ENCODE measurements around the gene LRBA. TPM values are rescaled to one million over a fixed set of nuclear protein-coding genes. Genes with fewer than 3 reads are reported as not detected.

The LRBA gene
- total and polyA plus RNA-seq, 9 of the 15 experiments (the other 6 are each of a cell fraction or from before 2014, with no cell fraction given): 24.2 to 88.7 (median 59.7) TPM

GRCh38 chr4:150739591-150739990 lies 275.5 kb downstream of the LRBA start:
- 92% methylated on average over 3 of the region's 3 CpGs for WGBS (ENCODE audit: insufficient coverage, low coverage, missing lambda C conversion rate)
- H3K79me2 ChIP-seq (ENCODE audit: control insufficient read depth, insufficient read depth, low read length): no peaks in the 10 kb centered on the region
- no TSS peak for BruUV-seq (replicated peaks)
- FAIRE-seq (no peak), ATAC-seq (peak; percentile 52), DNase-seq (ENCODE audit: extremely low read depth in 1 of 4, low spot score in 3 of 4) (no peak)
- POLR2A ChIA-PET: interaction anchor here (0.6 kb wide), 1 partner anchor 110 kb away, joined by 3 read pairs; no protein-coding TSS in a partner anchor
- H3K36me3 ChIP-seq (ENCODE audit: control insufficient read depth, insufficient read depth, low read length): peaks cover 3% of the 10 kb centered on the region; the same call in 1 of the 3 replicates
- H3K4me3 ChIP-seq: no peak overlapping the region
- no peaks in the 10 kb centered on the region for H3K9me1 ChIP-seq (ENCODE audit: control insufficient read depth, insufficient read depth, low read length)
- no peak overlapping the region for H3K9ac ChIP-seq (ENCODE audit: insufficient read depth in 1 of 2, low read depth in 2 of 2, low read length in 2 of 2)
- intact Hi-C loops (cut with micrococcal nuclease) (no loop called here), in situ Hi-C loops (cut with MboI) (no loop called here)
- no peak overlapping the region for H3K27ac ChIP-seq (ENCODE audit: extremely low read depth, low read depth, low read length)
- TF ChIP-seq AFF1 (IDR thresholded peaks at IDR 0.05; ENCODE audit: low read depth in 1 of 2, partially characterized antibody in 2 of 2): no peak
- TF ChIP-seq, protein P1, sequence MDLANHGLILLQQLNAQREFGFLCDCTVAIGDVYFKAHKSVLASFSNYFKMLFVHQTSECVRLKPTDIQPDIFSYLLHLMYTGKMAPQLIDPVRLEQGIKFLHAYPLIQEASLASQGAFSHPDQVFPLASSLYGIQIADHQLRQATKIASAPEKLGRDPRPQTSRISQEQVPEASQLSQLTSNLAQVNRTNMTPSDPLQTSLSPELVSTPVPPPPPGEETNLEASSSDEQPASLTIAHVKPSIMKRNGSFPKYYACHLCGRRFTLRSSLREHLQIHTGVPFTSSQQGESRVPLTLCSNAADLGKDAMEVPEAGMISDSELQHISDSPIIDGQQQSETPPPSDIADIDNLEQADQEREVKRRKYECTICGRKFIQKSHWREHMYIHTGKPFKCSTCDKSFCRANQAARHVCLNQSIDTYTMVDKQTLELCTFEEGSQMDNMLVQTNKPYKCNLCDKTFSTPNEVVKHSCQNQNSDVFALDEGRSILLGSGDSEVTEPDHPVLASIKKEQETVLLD (IDR thresholded peaks at IDR 0.05): no peak
- no peak for TF ChIP-seq XRCC3 (IDR thresholded peaks at IDR 0.05)
- TF ChIP-seq ZNF780A (CRISPR knock-in tag; IDR thresholded peaks at IDR 0.05): no peak
- no peak for TF ChIP-seq JUND (IDR thresholded peaks at IDR 0.05; ENCODE audit: borderline replicate concordance, low read depth, low read length)
- TF ChIP-seq JUND (tag; IDR thresholded peaks at IDR 0.05; ENCODE audit: borderline replicate concordance, low read depth, low read length): no peak
- TF ChIP-seq NFXL1 (CRISPR knock-in tag; IDR thresholded peaks at IDR 0.05): no peak
- TF ChIP-seq HDAC1 (IDR thresholded peaks at IDR 0.05): no peak
- TF ChIP-seq ZBTB26 (CRISPR knock-in tag; IDR thresholded peaks at IDR 0.05): no peak
- no peak for TF ChIP-seq DDX20 (tag; IDR thresholded peaks at IDR 0.05; ENCODE audit: low read depth)
- TF ChIP-seq NFE2L1 (tag; IDR thresholded peaks at IDR 0.05; ENCODE audit: borderline replicate concordance, low read depth): no peak
- TF ChIP-seq EP400 (IDR thresholded peaks at IDR 0.05): no peak
- TF ChIP-seq CAMTA2 (CRISPR knock-in tag; conservative IDR thresholded peaks at IDR 0.05): no peak
- no peak for TF ChIP-seq TAL1 (IDR thresholded peaks at IDR 0.05)
- TF ChIP-seq BHLHE40 (IDR thresholded peaks at IDR 0.05; ENCODE audit: low read length): no peak
- no peak for TF ChIP-seq DIDO1 (tag; IDR thresholded peaks at IDR 0.05; ENCODE audit: low read depth)
- no peak for TF ChIP-seq SIX5 (IDR thresholded peaks at IDR 0.05; ENCODE audit: borderline replicate concordance in 1 of 2, insufficient read depth in 1 of 2, low read depth in 1 of 2, low read length in 2 of 2)
- H2AFZ ChIP-seq (ENCODE audit: low read depth, low read length): no peak overlapping the region
- H3K9me3 ChIP-seq (replicated peaks; ENCODE audit: control insufficient read depth, insufficient read depth, low read depth, low read length): no peaks in the 10 kb centered on the region
- no peaks in the 10 kb centered on the region for H4K20me1 ChIP-seq (replicated peaks; ENCODE audit: control insufficient read depth, insufficient read depth, low read length)
- CTCF ChIA-PET (ENCODE audit: low intra/inter-chr PET ratio): no interaction called here
- no peak overlapping the region for H3K4me2 ChIP-seq (ENCODE audit: insufficient read depth, low read length)
- H3K4me1 ChIP-seq (replicated peaks in 1 of 2; ENCODE audit: control insufficient read depth in 2 of 2, insufficient read depth in 2 of 2, low read length in 2 of 2): no peaks in the 10 kb centered on the region
- H3K27me3 ChIP-seq (ENCODE audit: control insufficient read depth in 2 of 2, insufficient read depth in 2 of 2, low read length in 2 of 2): no peaks in the 10 kb centered on the region

All from K562 (cell line).